Urinary bladder (tissue), 2 donors: Measurements from ENCODE around the gene SF3B5. TPM values are rescaled to one million over a fixed set of nuclear protein-coding genes. Genes with fewer than 3 reads are reported as not detected.

Experiments
- polyA plus RNA-seq: library from polyadenylated mRNA; stranded (reverse); fragments of 200-250 nt; gene quantifications from one replicate; pipeline ENCODE4 v1.2.3, GENCODE V29; 2013
- total RNA-seq: library from RNA; depleted of rRNA; stranded (reverse); fragments of >200 nt; gene quantifications from one replicate; pipeline ENCODE4 v1.2.3, GENCODE V29; 2014
- donor health status: healthy.

SF3B5 gene
- total and polyA plus RNA-seq, 2 donors = 58.6 to 181 TPM

Other genes starting within 250 kb of the SF3B5 start
- gene ZC2HC1B, start 231.1 kb downstream of the SF3B5 start, total RNA-seq = not detected
- not detected for gene ZC2HC1B, start 231.1 kb downstream of the SF3B5 start, polyA plus RNA-seq
- gene PLAGL1, start 87.3 kb downstream of the SF3B5 start, total RNA-seq = 131 TPM
- 43.2 TPM for gene PLAGL1, start 87.3 kb downstream of the SF3B5 start, polyA plus RNA-seq
- 2.7 TPM for gene STX11, start 54.9 kb upstream of the SF3B5 start, total RNA-seq
- 4.4 TPM for gene STX11, start 54.9 kb upstream of the SF3B5 start, polyA plus RNA-seq
- gene UTRN, start 189.8 kb upstream of the SF3B5 start, total RNA-seq = 256 TPM
- 43.7 TPM for gene UTRN, start 189.8 kb upstream of the SF3B5 start, polyA plus RNA-seq